NCI-H510A (cell line): ENCODE data around the gene UMOD.
"Not testable (repeated sequence)": the region's sequence is repeated elsewhere in the genome, so short reads cannot be mapped to it uniquely, and the experiment has no call there.

ENCODE experiments used
- DNase-seq: peaks from one replicate; lab custom pipeline; 2025; lab: John Stamatoyannopoulos, UW

UMOD gene

GRCh38 chr16:20320592-20320991 lies 31.9 kb downstream of the UMOD start:
- DNase-seq, result no peak

DNA sequence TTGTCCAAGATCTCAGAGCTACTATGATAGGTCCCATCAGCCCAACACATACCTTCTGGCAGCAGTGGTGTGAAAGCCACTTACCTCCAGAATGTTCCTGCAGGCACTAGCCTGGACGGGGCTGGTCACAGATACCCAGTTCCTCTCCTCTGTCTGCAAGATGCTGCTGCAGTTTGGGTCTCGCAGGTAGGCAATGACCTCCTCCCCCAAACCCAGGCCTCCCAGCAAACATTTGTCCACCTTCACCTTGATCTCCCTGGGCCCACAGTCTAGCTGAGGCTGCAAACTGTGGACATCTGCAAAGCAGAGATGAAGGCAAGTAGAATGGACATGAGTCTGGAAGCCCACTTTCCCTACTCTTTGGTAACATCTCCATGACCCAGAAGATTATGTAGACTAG lies 32.3 kb downstream of the UMOD start:
- DNase-seq, result no peak

DNA sequence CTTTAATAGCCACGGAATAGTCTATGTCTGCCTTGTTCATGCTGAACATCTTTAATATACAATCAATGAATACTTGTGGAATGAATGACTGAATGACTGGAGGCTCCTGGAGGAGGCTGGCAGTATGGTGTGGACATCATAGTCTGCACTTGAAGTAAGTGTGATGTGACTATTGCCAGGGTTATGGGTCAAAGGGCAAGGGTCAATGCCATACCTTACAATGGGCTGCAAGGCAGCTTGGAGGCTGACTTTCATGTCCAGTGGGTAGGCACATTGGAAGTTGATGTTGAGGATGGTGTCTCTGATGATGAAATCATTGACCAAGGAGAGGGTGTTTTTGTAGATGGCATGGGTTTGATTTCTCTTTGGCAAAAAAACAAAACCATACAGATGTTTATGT lies 33.1 kb downstream of the UMOD start:
- no peak for DNase-seq

- DNase-seq, result no peak
These were observed 34.1 kb downstream of the UMOD start for GRCh38 chr16:20318437-20318836.

DNA sequence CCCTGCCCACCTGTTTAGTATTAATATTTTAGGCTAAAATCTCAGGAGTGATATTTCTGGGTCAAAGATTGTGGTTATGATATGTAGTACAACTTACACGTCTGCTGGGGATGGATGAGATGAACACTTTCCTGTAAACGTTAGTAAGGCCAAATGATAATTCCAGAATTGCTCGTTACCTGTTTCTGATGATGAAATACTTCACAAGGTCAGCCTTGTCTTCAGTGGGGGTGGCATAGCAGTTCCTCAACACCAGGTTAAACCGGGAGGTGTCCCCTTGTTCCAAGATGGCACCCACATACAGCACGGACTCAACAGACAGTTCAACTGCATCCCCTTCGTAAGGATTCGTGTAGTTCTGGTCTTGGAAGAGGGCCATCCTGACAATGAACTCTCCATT lies 34.5 kb downstream of the UMOD start:
- no peak for DNase-seq

DNA sequence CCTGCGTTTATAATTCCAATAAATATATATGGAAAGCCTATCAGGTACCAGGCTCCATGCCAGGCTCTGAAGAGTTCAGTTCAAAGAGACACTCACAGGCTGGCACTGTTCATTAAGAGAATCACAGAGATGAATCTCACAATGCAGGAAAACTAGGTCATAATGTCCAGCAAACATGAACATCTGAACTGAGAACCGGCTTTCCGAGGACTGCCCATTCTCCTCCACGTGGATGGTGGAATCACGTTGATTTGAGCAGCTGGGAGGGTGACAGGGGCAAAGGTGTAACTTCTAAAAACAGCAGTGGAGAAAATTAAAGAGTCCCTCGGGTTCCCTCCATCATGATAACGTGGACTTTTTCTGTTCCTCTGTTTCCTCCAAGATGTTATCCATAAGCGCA lies 35.4 kb downstream of the UMOD start:
- DNase-seq, result no peak

- DNase-seq, result no peak
These were observed 35.8 kb downstream of the UMOD start for GRCh38 chr16:20316715-20317114.

- DNase-seq, result no peak
These were observed 36.8 kb downstream of the UMOD start for GRCh38 chr16:20315764-20316163.

DNA sequence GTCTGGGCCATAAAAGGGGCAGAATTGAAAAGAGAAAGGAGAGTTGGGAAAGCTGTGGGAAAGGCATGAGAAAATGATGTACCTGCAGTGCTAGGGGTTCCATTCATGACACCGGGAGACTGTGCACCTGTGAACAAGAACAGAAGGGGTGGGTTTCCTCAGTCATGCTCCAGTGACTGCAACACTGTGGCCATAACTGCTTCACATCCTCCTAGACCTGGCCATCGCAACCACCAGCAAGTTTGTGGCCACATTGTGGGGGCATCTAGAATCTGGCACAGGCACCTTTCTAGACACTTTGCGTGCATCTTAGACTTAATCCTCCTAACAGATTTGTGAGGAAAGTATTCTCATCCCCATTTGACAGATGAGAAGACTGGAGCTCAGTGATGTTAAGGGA lies 37.9 kb downstream of the UMOD start:
- DNase-seq, result no peak

DNA sequence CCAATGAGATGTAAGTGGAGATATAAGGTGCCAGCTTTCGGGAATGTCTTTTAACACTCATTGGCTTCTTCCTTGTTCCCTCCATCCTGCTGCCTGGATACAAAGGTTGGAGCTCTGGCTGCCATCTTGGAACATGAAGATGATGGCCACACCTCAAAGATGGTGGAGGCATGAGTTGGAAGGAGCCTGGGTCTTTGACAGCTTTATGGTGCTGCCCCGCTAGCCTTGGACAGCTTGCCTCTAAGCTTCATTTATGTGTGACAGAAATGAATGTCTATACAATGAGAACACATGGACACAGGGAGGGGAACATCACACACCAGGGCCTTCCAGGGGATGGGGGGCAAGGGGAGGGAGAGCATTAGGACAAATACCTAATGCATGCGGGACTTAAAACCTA lies 38.8 kb downstream of the UMOD start:
- no peak for DNase-seq

- not testable (repeated sequence) for DNase-seq
These were observed 39.9 kb downstream of the UMOD start for GRCh38 chr16:20312536-20313095.

- no peak for DNase-seq
These were observed 41.0 kb downstream of the UMOD start for GRCh38 chr16:20311548-20311947.

DNA sequence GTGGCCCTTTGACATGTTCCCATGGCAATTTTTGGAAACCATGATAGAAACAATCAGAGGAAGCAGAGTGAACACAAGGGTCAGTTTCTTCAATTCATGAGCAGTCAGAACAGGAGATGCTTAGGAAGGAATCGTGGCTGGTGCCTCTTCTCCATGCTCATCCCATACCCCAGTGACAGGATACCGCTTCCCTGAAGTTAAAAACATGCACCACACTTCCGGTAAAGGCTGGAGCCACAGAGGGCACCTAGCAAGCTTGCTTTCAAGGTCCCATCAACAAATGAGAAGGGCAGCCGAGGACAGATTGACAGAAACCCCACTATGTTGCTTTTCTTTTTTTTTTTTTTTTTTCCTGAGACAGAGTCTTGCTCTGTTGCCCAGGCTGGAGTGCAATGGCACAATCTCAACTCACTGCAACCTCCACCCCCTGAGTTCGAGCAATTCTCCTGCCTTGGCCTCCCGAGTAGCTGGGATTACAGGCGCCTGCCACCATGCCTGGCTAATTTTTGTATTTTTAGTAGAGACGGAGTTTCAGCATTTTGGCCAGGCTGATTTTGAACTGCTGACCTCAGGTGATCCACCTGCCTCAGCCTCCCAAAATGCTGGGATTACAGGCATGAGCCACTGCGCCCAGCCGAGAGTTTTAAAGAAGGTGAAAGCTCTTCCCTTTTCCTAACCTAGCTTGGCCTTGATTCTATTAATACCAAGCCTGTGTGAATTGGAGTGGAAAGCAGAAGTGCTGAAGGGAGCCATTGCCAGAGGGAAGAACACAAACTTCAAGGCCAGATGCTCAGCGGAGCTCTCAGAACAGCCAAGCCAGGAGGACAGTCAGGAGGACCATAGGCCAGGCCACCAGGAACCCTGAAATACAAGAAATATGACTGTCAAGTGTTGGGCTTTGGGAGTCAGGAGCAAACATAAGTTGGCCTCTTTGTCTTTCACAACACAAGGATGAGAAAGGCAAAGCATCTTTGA lies 41.8 kb downstream of the UMOD start:
- no peak for DNase-seq

DNA sequence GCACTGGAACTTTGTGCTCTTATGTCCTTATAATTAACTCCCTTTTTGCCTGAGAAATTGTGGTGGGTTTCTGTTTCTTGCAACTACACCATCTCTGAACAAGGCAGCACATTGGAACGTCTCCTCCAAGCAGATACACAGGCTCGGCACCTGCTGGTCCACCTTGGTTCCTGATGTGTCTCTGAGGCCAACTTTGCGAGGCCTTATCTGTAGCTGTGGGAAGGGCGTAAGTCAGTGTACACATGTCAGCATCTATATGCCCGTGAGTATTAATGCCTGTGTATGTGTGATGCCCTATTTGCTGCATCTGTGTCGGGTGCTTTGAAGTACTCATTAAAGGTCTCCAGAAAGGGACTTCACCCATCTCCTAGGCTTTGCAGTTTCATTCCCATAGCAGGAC lies 42.7 kb downstream of the UMOD start:
- no peak for DNase-seq

- no peak for DNase-seq
These were observed 43.5 kb downstream of the UMOD start for GRCh38 chr16:20308801-20309590.

- DNase-seq, result no peak
These were observed 44.2 kb downstream of the UMOD start for GRCh38 chr16:20308266-20308665.

DNA sequence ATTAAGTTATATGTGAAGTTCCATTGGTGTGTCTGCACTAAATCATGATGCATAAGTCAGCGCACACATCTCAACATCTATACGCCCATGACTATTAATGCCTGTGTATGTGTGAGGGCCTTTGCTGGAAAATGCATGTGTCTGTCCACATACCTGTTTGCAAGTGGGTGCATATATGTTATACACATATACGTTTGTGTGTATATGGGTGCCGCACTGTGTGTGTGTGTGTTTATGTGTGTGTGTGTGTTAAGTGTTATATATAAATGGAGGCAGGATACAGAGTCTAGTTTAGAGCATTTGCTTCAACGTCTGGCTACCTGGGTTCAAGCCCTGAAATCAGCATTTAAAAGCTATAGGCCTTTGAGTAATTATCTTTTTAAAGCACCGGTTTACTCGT lies 44.7 kb downstream of the UMOD start:
- DNase-seq, result no peak

GRCh38 chr16:20307240-20307671 lies 45.3 kb downstream of the UMOD start:
- DNase-seq, result no peak

GRCh38 chr16:20306401-20306800 lies 46.1 kb downstream of the UMOD start:
- no peak for DNase-seq

GRCh38 chr16:20303012-20303411 lies 49.5 kb downstream of the UMOD start:
- no peak for DNase-seq

DNA sequence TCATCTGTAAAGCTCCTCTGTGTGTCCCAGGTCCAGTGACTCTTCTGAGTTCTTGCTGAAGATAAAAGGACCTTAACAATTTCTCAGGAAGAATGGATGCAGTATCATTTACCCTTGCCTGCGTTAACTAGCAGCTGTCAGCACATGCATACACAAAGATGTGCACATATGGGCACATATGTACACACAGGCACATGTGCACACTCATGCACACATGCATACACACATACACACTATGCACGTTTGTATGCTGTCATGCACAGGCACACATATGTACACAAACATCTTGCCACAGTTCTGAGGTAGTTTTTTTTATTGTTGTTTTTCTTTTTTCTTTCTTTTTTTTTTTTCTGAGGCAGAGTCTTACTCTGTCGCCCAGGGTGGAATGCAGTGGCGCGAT lies 50.1 kb downstream of the UMOD start:
- no peak for DNase-seq

- DNase-seq, result no peak
These were observed 50.7 kb downstream of the UMOD start for GRCh38 chr16:20301840-20302239.
